Stomach smooth muscle (tissue), 2 donors: ENCODE measurements around the gene PNPLA2.

Experiments used
- H3K27ac ChIP-seq: one replicate; pipeline ENCODE4 v1.7.0; 2013; ENCODE audit warnings: mild to moderate bottlenecking, low read length, inconsistent platforms
- H3K27me3 ChIP-seq, 2 donors: one replicate each; pipeline ENCODE4 v1.7.0; 2013; ENCODE audit warnings: low read length in 2 of 2; ENCODE audit not compliant: insufficient read depth in 2 of 2, control insufficient read depth in 1 of 2
- H3K36me3 ChIP-seq, 2 donors: one replicate each; pipeline ENCODE4 v1.7.0; 2013; ENCODE audit warnings: low read length in 2 of 2; ENCODE audit not compliant: control insufficient read depth in 2 of 2, insufficient read depth in 2 of 2
- H3K4me1 ChIP-seq: one replicate; pipeline ENCODE4 v1.7.0; 2013; ENCODE audit warnings: low read length; ENCODE audit not compliant: control insufficient read depth, insufficient read depth
- H3K4me3 ChIP-seq, 2 donors: one replicate each; pipeline ENCODE4 v1.7.0; 2013; ENCODE audit warnings: low read length in 2 of 2
- H3K9ac ChIP-seq, 2 donors: one replicate each; pipeline ENCODE4 v1.7.0; 2013; ENCODE audit warnings: low read length in 2 of 2, mild to moderate bottlenecking in 1 of 2
- H3K9me3 ChIP-seq, 2 donors: one replicate each; pipeline ENCODE4 v1.7.0; 2013; ENCODE audit warnings: low read length in 2 of 2; ENCODE audit not compliant: control insufficient read depth in 2 of 2
- donor health status: healthy.
- donor health status: Pancreatic carcinoma.

Gene PNPLA2

DNA sequence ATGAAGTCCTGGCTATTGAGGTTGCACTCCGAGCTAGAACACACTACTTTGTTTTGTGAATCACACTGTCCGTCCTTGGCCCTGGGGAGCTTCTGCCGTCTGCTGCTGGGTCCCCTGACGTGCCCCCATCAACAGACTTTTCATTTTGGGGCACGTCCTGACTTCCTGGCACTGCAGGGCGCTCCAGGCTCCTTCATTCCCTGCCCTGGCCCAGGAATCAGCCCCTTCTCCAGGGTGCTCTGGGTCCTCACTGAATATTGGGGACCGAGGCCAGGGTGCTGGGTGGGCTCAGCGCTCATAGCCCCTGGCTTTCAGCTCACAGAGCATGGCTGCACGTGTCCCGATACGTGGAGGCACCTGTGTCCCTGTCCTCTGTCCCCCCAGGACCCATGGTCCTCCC lies 46.2 kb downstream of the PNPLA2 start:
- H3K27ac ChIP-seq, result no peak overlapping the region
- no peaks in the 10 kb centered on the region for H3K9me3 ChIP-seq
- no peak overlapping the region for H3K9ac ChIP-seq
- H3K4me1 ChIP-seq, result peaks cover 12% of the 10 kb centered on the region
- H3K4me3 ChIP-seq, result no peak overlapping the region
- H3K27me3 ChIP-seq, result no peaks in the 10 kb centered on the region
- peaks cover 0 to 5% of the 10 kb centered on the region in 2 donors for H3K36me3 ChIP-seq

- Histone ChIP-seq H3K9me3 (no peaks in the 10 kb centered on the region), H3K27ac (no peak overlapping the region), H3K36me3 (peaks cover 0 to 5% of the 10 kb centered on the region in 2 donors), H3K4me3 (no peak overlapping the region), H3K4me1 (peaks cover 4% of the 10 kb centered on the region), H3K27me3 (no peaks in the 10 kb centered on the region), H3K9ac (no peak overlapping the region)
These were observed 47.0 kb downstream of the PNPLA2 start for GRCh38 chr11:865462-866430.

DNA sequence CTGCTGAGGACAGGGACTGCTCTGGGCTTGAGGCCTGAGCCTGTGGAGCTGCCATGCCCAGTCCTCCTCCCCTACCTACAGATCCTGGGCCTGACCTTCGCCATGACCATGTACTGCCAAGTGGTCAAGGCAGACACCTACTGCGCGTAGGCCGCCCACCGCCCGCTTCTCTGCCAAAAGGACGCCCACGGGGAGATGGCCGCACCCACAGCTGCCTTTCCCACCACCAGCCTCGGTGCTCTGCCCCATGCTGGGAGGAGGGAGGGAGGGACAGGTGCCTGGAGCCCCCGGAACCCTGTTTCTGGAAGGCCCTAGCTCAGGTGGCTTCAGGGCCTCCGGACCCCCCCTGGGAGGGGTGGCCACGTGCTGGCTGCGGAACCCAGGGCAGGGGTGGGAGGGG lies 47.8 kb downstream of the PNPLA2 start:
- H3K36me3 ChIP-seq, result peaks cover 0 to 5% of the 10 kb centered on the region in 2 donors
- H3K27me3 ChIP-seq, result no peaks in the 10 kb centered on the region
- no peak overlapping the region for H3K9ac ChIP-seq
- no peaks in the 10 kb centered on the region for H3K9me3 ChIP-seq
- no peak overlapping the region for H3K4me3 ChIP-seq
- no peak overlapping the region for H3K27ac ChIP-seq
- H3K4me1 ChIP-seq, result peaks cover 3% of the 10 kb centered on the region

GRCh38 chr11:867856-868358 lies 49.2 kb downstream of the PNPLA2 start:
- H3K4me1 ChIP-seq, result no peaks in the 10 kb centered on the region
- H3K9me3 ChIP-seq, result no peaks in the 10 kb centered on the region
- H3K9ac ChIP-seq, result no peak overlapping the region
- no peak overlapping the region for H3K4me3 ChIP-seq
- no peak overlapping the region for H3K27ac ChIP-seq
- H3K27me3 ChIP-seq, result no peaks in the 10 kb centered on the region
- peaks cover 0 to 5% of the 10 kb centered on the region in 2 donors for H3K36me3 ChIP-seq

DNA sequence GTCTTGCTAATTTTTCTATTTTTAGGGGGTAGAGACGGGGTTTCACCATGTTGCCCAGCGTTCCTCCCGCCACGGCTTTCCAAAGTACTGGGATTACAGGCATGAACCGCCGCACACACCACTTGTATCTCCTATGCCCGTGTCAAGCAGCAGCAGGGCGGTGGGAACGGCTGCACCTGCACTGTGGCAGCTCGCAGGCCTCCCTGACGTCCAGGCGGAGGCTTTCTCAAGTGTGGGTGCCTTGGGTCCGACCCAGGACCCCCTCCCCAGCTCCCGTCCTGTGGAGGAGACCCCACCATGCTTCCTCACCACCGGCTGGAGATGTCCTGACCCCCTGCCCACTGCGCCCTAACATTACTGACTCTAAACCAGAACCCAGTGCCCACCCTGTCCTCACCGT lies 49.7 kb downstream of the PNPLA2 start:
- H3K9ac ChIP-seq, result no peak overlapping the region
- H3K27ac ChIP-seq, result no peak overlapping the region
- H3K4me1 ChIP-seq, result no peaks in the 10 kb centered on the region
- H3K9me3 ChIP-seq, result no peaks in the 10 kb centered on the region
- H3K4me3 ChIP-seq, result no peak overlapping the region
- no peaks in the 10 kb centered on the region for H3K27me3 ChIP-seq
- peaks cover 0 to 5% of the 10 kb centered on the region in 2 donors for H3K36me3 ChIP-seq

- Histone ChIP-seq H3K36me3 (peaks cover 0 to 5% of the 10 kb centered on the region in 2 donors), H3K4me3 (no peak overlapping the region), H3K27me3 (no peaks in the 10 kb centered on the region), H3K4me1 (no peaks in the 10 kb centered on the region), H3K9ac (no peak overlapping the region), H3K27ac (no peak overlapping the region), H3K9me3 (no peaks in the 10 kb centered on the region)
These were observed 50.1 kb downstream of the PNPLA2 start for GRCh38 chr11:868802-869201.

DNA sequence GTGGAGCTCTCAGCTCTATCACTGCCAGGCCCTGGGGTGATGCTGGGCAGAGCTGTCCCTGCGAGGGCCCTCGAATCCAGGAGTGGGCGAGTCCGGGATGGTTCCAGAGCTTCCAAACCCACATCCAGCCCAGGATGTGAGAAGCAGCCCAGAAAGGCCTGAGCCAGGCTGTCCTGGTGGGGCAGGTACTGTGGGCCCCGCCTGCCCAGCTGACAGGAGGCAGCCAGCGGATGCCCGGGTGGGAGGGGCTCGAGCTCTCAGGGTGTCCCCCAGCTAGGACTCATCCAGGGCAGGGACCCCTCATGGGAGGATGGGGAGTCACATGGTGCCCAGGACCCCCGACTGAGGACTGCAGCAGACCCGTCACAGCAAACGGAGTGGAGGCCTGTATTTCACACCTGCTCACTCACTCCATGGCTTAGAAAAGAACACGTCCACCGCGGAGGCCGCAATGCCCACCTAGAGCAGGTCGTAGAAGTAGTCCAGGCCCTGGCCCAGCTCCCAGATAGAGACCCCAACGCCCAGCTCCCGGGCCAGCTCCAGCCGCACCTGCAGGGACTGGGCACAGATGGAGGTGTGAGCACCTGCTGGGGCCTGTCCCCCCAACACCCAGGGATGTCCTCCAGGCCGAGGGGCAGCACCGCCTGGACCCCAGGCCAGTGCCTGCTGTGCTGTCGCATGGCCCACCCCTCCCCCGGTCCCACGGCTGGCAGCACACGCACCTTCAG lies 50.8 kb downstream of the PNPLA2 start:
- no peak overlapping the region for H3K4me3 ChIP-seq
- no peak overlapping the region for H3K27ac ChIP-seq
- peaks cover 0 to 5% of the 10 kb centered on the region in 2 donors for H3K36me3 ChIP-seq
- no peaks in the 10 kb centered on the region for H3K27me3 ChIP-seq
- no peak overlapping the region for H3K9ac ChIP-seq
- no peaks in the 10 kb centered on the region for H3K4me1 ChIP-seq
- no peaks in the 10 kb centered on the region for H3K9me3 ChIP-seq

DNA sequence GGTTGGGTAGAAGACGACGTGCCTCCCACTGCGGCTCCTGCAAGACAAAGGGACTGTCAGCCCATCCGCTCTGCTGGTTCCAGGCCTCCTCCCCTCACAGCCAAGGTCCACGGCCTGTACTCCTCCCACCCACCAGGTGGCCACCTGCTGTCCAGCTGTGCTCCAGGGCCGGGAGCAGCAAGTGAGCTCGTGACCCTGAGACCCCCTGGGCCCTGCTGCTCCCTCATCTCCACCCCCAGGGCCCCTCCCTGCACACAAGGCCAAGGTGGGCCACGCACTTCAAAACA lies 51.4 kb downstream of the PNPLA2 start:
- peaks cover 0 to 5% of the 10 kb centered on the region in 2 donors for H3K36me3 ChIP-seq
- H3K4me1 ChIP-seq, result no peaks in the 10 kb centered on the region
- H3K4me3 ChIP-seq, result no peak overlapping the region
- no peak overlapping the region for H3K9ac ChIP-seq
- no peak overlapping the region for H3K27ac ChIP-seq
- no peaks in the 10 kb centered on the region for H3K9me3 ChIP-seq
- no peaks in the 10 kb centered on the region for H3K27me3 ChIP-seq

- Histone ChIP-seq H3K9ac (no peak overlapping the region), H3K27me3 (no peaks in the 10 kb centered on the region), H3K9me3 (no peaks in the 10 kb centered on the region), H3K4me1 (no peaks in the 10 kb centered on the region), H3K4me3 (no peak overlapping the region), H3K27ac (no peak overlapping the region), H3K36me3 (peaks cover 0 to 5% of the 10 kb centered on the region in 2 donors)
These were observed 51.7 kb downstream of the PNPLA2 start for GRCh38 chr11:870418-870817.

GRCh38 chr11:871472-871871 lies 52.8 kb downstream of the PNPLA2 start:
- no peaks in the 10 kb centered on the region for H3K9me3 ChIP-seq

More at GRCh38 chr11:871472-871871, 52.8 kb downstream of the PNPLA2 start:
- Histone ChIP-seq H3K4me1 (no peaks in the 10 kb centered on the region), H3K9ac (no peak overlapping the region), H3K27me3 (no peaks in the 10 kb centered on the region), H3K36me3 (peaks cover 0 to 3% of the 10 kb centered on the region in 2 donors), H3K4me3 (no peak overlapping the region), H3K27ac (no peak overlapping the region)
